H1 (cell line): ENCODE measurements around the gene RANGRF. TPM values are rescaled to one million over a fixed set of nuclear protein-coding genes. Genes with fewer than 3 reads are reported as not detected.

Source experiments
- CTCF ChIA-PET: fragments of 300-600 bp; sonication (Branson Sonifier 250); formaldehyde crosslinking; loops from one replicate; lab custom pipeline; 2021; ENCODE audit not compliant: partially characterized antibody; lab: Charles Lee
- POLR2A ChIA-PET: fragments of 300-600 bp; sonication (Branson Sonifier 250); formaldehyde crosslinking; loops from one replicate; lab custom pipeline; 2021; ENCODE audit warnings: inconsistent platforms; ENCODE audit not compliant: partially characterized antibody; lab: Charles Lee
- DNase-seq, 2 experiments: peaks; one replicate each; pipeline versions ENCODE4 v3.0.0 to v3.0.0-alpha.2; 2010 to 2022; ENCODE audit warnings: low spot score in 2 of 2, low read depth in 1 of 2, mixed read lengths in 1 of 2
- FAIRE-seq: peaks from 2 replicates; lab custom pipeline; 2011; peaks lifted over from hg19 to GRCh38; lab: Jason Lieb, UNC
- H2AFZ ChIP-seq: 2 replicates; pipeline ENCODE4 v1.8.1; 2012; ENCODE audit warnings: low read length, inconsistent platforms
- H2AK5ac ChIP-seq: 2 replicates; pipeline ENCODE4 v1.6.1; 2013; ENCODE audit warnings: low read depth, low read length
- H2BK120ac ChIP-seq: replicated peaks from 2 replicates; pipeline ENCODE3; 2013; ENCODE audit warnings: low read depth, low read length, inconsistent platforms
- H2BK12ac ChIP-seq: 2 replicates; pipeline ENCODE4 v1.6.1; 2013; ENCODE audit warnings: low read depth, low read length
- H2BK15ac ChIP-seq: 2 replicates; pipeline ENCODE4 v1.6.1; 2013; ENCODE audit warnings: low read length
- H2BK20ac ChIP-seq: 2 replicates; pipeline ENCODE4 v1.6.1; 2013; ENCODE audit warnings: low read length
- H2BK5ac ChIP-seq: 2 replicates; pipeline ENCODE4 v1.6.1; 2013; ENCODE audit warnings: low read depth, low read length
- H3K14ac ChIP-seq: 2 replicates; pipeline ENCODE4 v1.6.1; 2013; ENCODE audit warnings: inconsistent platforms; ENCODE audit not compliant: insufficient read length
- H3K18ac ChIP-seq: 2 replicates; pipeline ENCODE4 v1.6.1; 2013; ENCODE audit warnings: low read length; ENCODE audit errors: extremely low read depth
- H3K23ac ChIP-seq: 2 replicates; pipeline ENCODE4 v1.6.1; 2013; ENCODE audit warnings: inconsistent platforms; ENCODE audit not compliant: insufficient read length
- H3K23me2 ChIP-seq: 2 replicates; pipeline ENCODE4 v1.6.1; 2013; ENCODE audit warnings: low read depth, low read length
- H3K27ac ChIP-seq: 2 replicates; pipeline ENCODE4 v1.6.1; 2011; ENCODE audit warnings: low read depth, low read length, inconsistent platforms
- H3K27me3 ChIP-seq, 4 experiments: replicated peaks in 1 of 4; 1 replicate in 1 of 4; 2 replicates in 3 of 4; pipeline versions ENCODE4 v1.6.1 to v1.8.1; 2011 to 2013; ENCODE audit warnings: low read length in 3 of 4, mild to moderate bottlenecking in 3 of 4, inconsistent platforms in 2 of 4, mixed read lengths in 2 of 4, moderate library complexity in 1 of 4; ENCODE audit not compliant: control insufficient read depth in 3 of 4, insufficient read depth in 3 of 4; ENCODE audit errors: extremely low read depth in 1 of 4
- H3K36me3 ChIP-seq, 4 experiments: 2 replicates each; pipeline versions ENCODE4 v1.6.1 to v1.8.1; 2011 to 2013; ENCODE audit warnings: mild to moderate bottlenecking in 4 of 4, low read length in 3 of 4, moderate library complexity in 2 of 4, control low read depth in 1 of 4, inconsistent platforms in 1 of 4; ENCODE audit not compliant: insufficient read depth in 4 of 4, control insufficient read depth in 2 of 4
- H3K4ac ChIP-seq: replicated peaks from 2 replicates; pipeline ENCODE3; 2013; ENCODE audit warnings: low read length, low read depth, mixed read lengths, inconsistent platforms; ENCODE audit not compliant: insufficient read length
- H3K4me1 ChIP-seq, 4 experiments: replicated peaks in 1 of 4; 1 replicate in 1 of 4; 2 replicates in 3 of 4; pipeline versions ENCODE4 v1.6.1 to v1.8.1; 2011 to 2013; ENCODE audit warnings: low read length in 3 of 4, inconsistent platforms in 2 of 4, mixed read lengths in 1 of 4; ENCODE audit not compliant: insufficient read depth in 4 of 4, control insufficient read depth in 3 of 4
- H3K4me2 ChIP-seq, 2 experiments: 2 replicates each; pipeline versions ENCODE4 v1.6.1 to v1.8.1; 2011 to 2013; ENCODE audit warnings: low read depth in 2 of 2, low read length in 2 of 2, control low read depth in 1 of 2, inconsistent platforms in 1 of 2, mild to moderate bottlenecking in 1 of 2; ENCODE audit not compliant: insufficient read depth in 1 of 2
- H3K4me3 ChIP-seq, 4 experiments: fragments of 200-600, 300-600 bp in 1 of 4; sonication (generic), shearing (Covaris generic), sonication (Bioruptor Twin) in 1 of 4; 2 replicates each; pipeline versions ENCODE4 v1.5.1 to v1.8.1; 2011 to 2016; ENCODE audit warnings: low read length in 4 of 4, low read depth in 3 of 4, control low read depth in 2 of 4, inconsistent platforms in 2 of 4, mild to moderate bottlenecking in 2 of 4, mixed read lengths in 1 of 4, moderate library complexity in 1 of 4; ENCODE audit not compliant: insufficient read depth in 2 of 4; ENCODE audit errors: extremely low read depth in 1 of 4
- H3K56ac ChIP-seq: replicated peaks from 2 replicates; pipeline ENCODE3; 2013; ENCODE audit warnings: low read depth, mild to moderate bottlenecking, mixed read lengths, low read length, inconsistent platforms; ENCODE audit not compliant: insufficient read length
- H3K79me1 ChIP-seq: 2 replicates; pipeline ENCODE4 v1.6.1; 2013; ENCODE audit warnings: low read depth, low read length, control low read depth
- H3K79me2 ChIP-seq, 2 experiments: 2 replicates each; pipeline versions ENCODE4 v1.6.1 to v1.8.1; 2012 to 2013; ENCODE audit warnings: low read length in 2 of 2, mild to moderate bottlenecking in 2 of 2, inconsistent platforms in 1 of 2; ENCODE audit not compliant: insufficient read depth in 2 of 2, control insufficient read depth in 1 of 2
- H3K9ac ChIP-seq, 4 experiments: replicated peaks in 1 of 4; 1 replicate in 1 of 4; 2 replicates in 3 of 4; pipeline versions ENCODE4 v1.6.1 to v1.8.1; 2011 to 2013; ENCODE audit warnings: low read depth in 3 of 4, low read length in 3 of 4, control low read depth in 2 of 4, mild to moderate bottlenecking in 2 of 4, moderate library complexity in 2 of 4, inconsistent platforms in 1 of 4; ENCODE audit errors: extremely low read depth in 1 of 4
- H3K9me3 ChIP-seq, 2 experiments: 2 replicates each; pipeline versions ENCODE4 v1.6.1 to v1.8.1; 2012 to 2013; ENCODE audit warnings: mild to moderate bottlenecking in 2 of 2, moderate library complexity in 2 of 2, control low read depth in 1 of 2, inconsistent platforms in 1 of 2, low read depth in 1 of 2, low read length in 1 of 2, mixed read lengths in 1 of 2; ENCODE audit not compliant: insufficient read depth in 2 of 2
- H4K20me1 ChIP-seq, 2 experiments: replicated peaks in 1 of 2; 2 replicates each; pipeline versions ENCODE3 to v1.8.1; 2011 to 2013; ENCODE audit warnings: inconsistent platforms in 2 of 2, low read length in 2 of 2, mild to moderate bottlenecking in 1 of 2; ENCODE audit not compliant: insufficient read depth in 2 of 2, control insufficient read depth in 1 of 2
- H4K5ac ChIP-seq: 2 replicates; pipeline ENCODE4 v1.6.1; 2013; ENCODE audit warnings: low read length, low read depth, mixed read lengths, inconsistent platforms; ENCODE audit not compliant: insufficient read length
- H4K8ac ChIP-seq: 2 replicates; pipeline ENCODE4 v1.8.0; 2013; ENCODE audit warnings: mild to moderate bottlenecking, moderate library complexity, low read length, inconsistent platforms; ENCODE audit not compliant: insufficient read depth; ENCODE audit errors: extremely low read depth
- H4K91ac ChIP-seq: replicated peaks from 2 replicates; pipeline ENCODE3; 2013; ENCODE audit warnings: low read length, mixed read lengths, inconsistent platforms; ENCODE audit not compliant: insufficient read length
- CBX8 ChIP-seq: fragments of 300-800, 300-1000 bp; sonication (generic); IDR thresholded peaks from 2 replicates; pipeline ENCODE4 v1.7.1; 2016; ENCODE audit warnings: low read depth, low read length, borderline replicate concordance
- EP300 ChIP-seq, 2 experiments: IDR thresholded peaks; 1 replicate in 1 of 2; 2 replicates in 1 of 2; pipeline ENCODE4 v1.6.1; 2011 to 2012; ENCODE audit warnings: low read depth in 2 of 2, low read length in 2 of 2, mild to moderate bottlenecking in 2 of 2, borderline replicate concordance in 1 of 2, inconsistent platforms in 1 of 2, moderate library complexity in 1 of 2
- JUN ChIP-seq: IDR thresholded peaks from 2 replicates; pipeline ENCODE4 v1.6.1; 2011; ENCODE audit warnings: low read depth, mild to moderate bottlenecking, improper control_type of control experiment, low read length
- KDM4A ChIP-seq: IDR thresholded peaks from one replicate; pipeline ENCODE4 v1.7.1; 2012; ENCODE audit warnings: low read depth, mild to moderate bottlenecking, moderate library complexity, low read length, inconsistent platforms; ENCODE audit not compliant: severe bottlenecking
- WGBS, 2 experiments: shearing (Covaris generic) in 1 of 2; methylation state at CpG; one replicate each; pipeline versions ENCODE4 v1.1.6 to v1.1.7; 2013 to 2015; ENCODE audit warnings: low lambda C conversion rate in 2 of 2, mixed read lengths in 2 of 2, inconsistent platforms in 1 of 2, low coverage in 1 of 2, missing lambda C conversion rate in 1 of 2; ENCODE audit not compliant: insufficient replicate concordance in 2 of 2, insufficient coverage in 1 of 2, insufficient read length in 1 of 2; ENCODE audit errors: extremely low coverage in 1 of 2, missing lambda C conversion rate in 1 of 2; 5-methylcytosine and 5-hydroxymethylcytosine counted together
- polyA plus RNA-seq, 7 experiments: library from polyadenylated mRNA; depleted of rRNA in 3 of 7; stranded (reverse) in 5 of 7; unstranded in 2 of 7; fragments of >200 nt in 5 of 7; fragments of 200-250 nt in 2 of 7; gene quantifications; 1 replicate in 5 of 7; 2 replicates in 1 of 7; 4 replicates in 1 of 7; pipeline versions ENCODE4 v1.2.1 to v1.2.3, GENCODE V29; 2011 to 2013; ENCODE audit warnings: missing spikeins in 2 of 7, mixed read lengths in 2 of 7
- total RNA-seq: library from RNA; stranded (reverse); fragmentation: NEBNext Ultra II Directional; extraction: Animal tissue kit (Norgen Biotek cat#: 25700); gene quantifications from 2 replicates; pipeline ENCODE4 v1.2.1, GENCODE V29; 2021
- TF ChIP-seq, protein P1 (sequence below): IDR thresholded peaks from 2 replicates; pipeline ENCODE4 v1.6.1; 2011; ENCODE audit warnings: low read length, improper control_type of control experiment

Gene RANGRF
- total and polyA plus RNA-seq, 2 of the 8 experiments (the other 6 are each of a cell fraction or from before 2014, with no cell fraction given), result 36.9 to 49.6 TPM

DNA sequence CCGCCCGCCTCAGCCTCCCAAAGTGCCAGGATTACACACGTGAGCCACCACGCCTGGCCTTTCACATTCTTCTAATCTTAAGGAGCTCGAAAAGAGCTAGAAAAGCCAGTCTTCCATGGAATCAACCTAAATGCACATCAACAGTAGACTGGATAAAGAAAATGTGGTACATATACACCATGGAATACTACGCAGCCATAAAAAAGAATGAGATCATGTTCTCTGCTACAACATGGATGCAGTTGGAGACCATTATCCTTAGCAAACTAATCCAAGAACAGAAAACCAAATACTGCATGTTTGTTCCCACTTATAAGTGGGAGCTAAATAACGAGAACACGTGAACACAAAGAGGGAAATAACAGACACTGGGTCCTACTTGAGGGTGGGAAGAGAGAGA lies 43.7 kb upstream of the RANGRF start:
- H3K9me3 ChIP-seq, result no peaks in the 10 kb centered on the region
- H3K23ac ChIP-seq, result no peak overlapping the region
- H2BK20ac ChIP-seq, result no peak overlapping the region
- CTCF ChIA-PET, result interaction anchor here (0.7 to 2.0 kb wide), 10 partner anchors 15 to 319 kb away, joined by 3 to 7 read pairs (median 4); no protein-coding TSS in a partner anchor
- no peak overlapping the region for H2AFZ ChIP-seq
- 96% methylated on average over 8 of the region's 8 CpGs; no CpG with 5 or more reads in 1 of the 2 experiments for WGBS, 2 experiments
- 0 out of 7 replicates have a peak, but pooled peaks cover 0 to 2% (median 0%) of the 10 kb centered on the region in 4 experiments for H3K4me1 ChIP-seq
- H2BK12ac ChIP-seq, result no peak overlapping the region
- no peak overlapping the region for H2BK120ac ChIP-seq
- no peak overlapping the region for H4K91ac ChIP-seq
- no peak overlapping the region for H3K27ac ChIP-seq
- no peak overlapping the region for H2AK5ac ChIP-seq
- H3K79me2 ChIP-seq, result peaks cover 7 to 36% of the 10 kb centered on the region in 2 experiments
- H4K20me1 ChIP-seq, result no peaks in the 10 kb centered on the region
- FAIRE-seq, result no peak
- no peak overlapping the region for H3K9ac ChIP-seq
- peaks cover 10% of the 10 kb centered on the region for H3K23me2 ChIP-seq
- H3K36me3 ChIP-seq, result peaks cover 0 to 10% (median 0%) of the 10 kb centered on the region in 4 experiments; a peak in 2 of 8 replicates
- DNase-seq, result no peak
- H3K56ac ChIP-seq, result no peak overlapping the region
- H3K4me2 ChIP-seq, result no peak overlapping the region
- no peak overlapping the region for H3K4me3 ChIP-seq
- no peak overlapping the region for H3K4ac ChIP-seq
- no peak overlapping the region for H4K5ac ChIP-seq
- H2BK15ac ChIP-seq, result no peak overlapping the region
- H3K79me1 ChIP-seq, result no peaks in the 10 kb centered on the region; the same call in 1 of the 2 replicates
- H3K18ac ChIP-seq, result no peak overlapping the region
- no peaks in the 10 kb centered on the region for H3K27me3 ChIP-seq
- no peak overlapping the region for H2BK5ac ChIP-seq
- H3K14ac ChIP-seq, result no peak overlapping the region
- POLR2A ChIA-PET, result interaction anchor here (53.4 to 66.3 kb wide), 2 partner anchors 2 to 19 kb away, joined by 1521 read pairs; partner anchors contain the start of genes CTC1, PFAS, RANGRF and SLC25A35
- no peak overlapping the region for H4K8ac ChIP-seq
- TF ChIP-seq JUN (no peak), KDM4A (no peak), CBX8 (no peak), EP300 (IDR thresholded peaks at IDR 0.05; ENCODE audit: borderline replicate concordance in 1 of 2, low read depth in 2 of 2, low read length in 2 of 2) (no peak)
- TF ChIP-seq, protein P1, sequence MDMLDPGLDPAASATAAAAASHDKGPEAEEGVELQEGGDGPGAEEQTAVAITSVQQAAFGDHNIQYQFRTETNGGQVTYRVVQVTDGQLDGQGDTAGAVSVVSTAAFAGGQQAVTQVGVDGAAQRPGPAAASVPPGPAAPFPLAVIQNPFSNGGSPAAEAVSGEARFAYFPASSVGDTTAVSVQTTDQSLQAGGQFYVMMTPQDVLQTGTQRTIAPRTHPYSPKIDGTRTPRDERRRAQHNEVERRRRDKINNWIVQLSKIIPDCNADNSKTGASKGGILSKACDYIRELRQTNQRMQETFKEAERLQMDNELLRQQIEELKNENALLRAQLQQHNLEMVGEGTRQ, result no peak
